ENCODE measurements around the gene OCIAD1. TPM values are rescaled to one million over a fixed set of nuclear protein-coding genes. Genes with fewer than 3 reads are reported as not detected.
"Not testable (repeated sequence)": the region's sequence is repeated elsewhere in the genome, so short reads cannot be mapped to it uniquely, and the experiment has no call there.

Gene OCIAD1
- total RNA-seq, 1 donor from 2014 or later, result 104 TPM

DNA sequence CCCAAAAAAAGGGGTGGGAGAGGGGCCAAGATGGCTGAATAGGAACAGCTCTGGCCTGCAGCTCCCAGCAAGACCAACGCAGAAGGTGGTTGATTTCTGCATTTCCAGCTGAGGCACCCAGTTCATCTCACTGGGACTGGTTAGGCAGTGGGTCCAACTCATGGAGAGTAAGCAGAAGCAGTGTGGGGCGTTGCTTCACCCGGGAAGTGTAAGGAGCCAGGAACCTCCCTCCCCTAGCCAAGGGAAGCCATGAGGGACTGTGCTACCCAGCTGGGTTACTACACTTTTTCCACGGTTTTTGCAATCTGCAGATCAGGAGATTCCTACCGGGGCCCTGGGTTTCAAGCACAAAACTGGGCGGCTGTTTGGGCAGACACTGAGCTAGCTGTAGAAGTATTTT, 13.9 kb upstream of the OCIAD1 start:
- ChIA-PET CTCF (no interaction called here), POLR2A (no interaction called here)
- DNase-seq (no peak), ATAC-seq (ENCODE audit: low read depth) (no peak)
- TF ChIP-seq, protein P1, sequence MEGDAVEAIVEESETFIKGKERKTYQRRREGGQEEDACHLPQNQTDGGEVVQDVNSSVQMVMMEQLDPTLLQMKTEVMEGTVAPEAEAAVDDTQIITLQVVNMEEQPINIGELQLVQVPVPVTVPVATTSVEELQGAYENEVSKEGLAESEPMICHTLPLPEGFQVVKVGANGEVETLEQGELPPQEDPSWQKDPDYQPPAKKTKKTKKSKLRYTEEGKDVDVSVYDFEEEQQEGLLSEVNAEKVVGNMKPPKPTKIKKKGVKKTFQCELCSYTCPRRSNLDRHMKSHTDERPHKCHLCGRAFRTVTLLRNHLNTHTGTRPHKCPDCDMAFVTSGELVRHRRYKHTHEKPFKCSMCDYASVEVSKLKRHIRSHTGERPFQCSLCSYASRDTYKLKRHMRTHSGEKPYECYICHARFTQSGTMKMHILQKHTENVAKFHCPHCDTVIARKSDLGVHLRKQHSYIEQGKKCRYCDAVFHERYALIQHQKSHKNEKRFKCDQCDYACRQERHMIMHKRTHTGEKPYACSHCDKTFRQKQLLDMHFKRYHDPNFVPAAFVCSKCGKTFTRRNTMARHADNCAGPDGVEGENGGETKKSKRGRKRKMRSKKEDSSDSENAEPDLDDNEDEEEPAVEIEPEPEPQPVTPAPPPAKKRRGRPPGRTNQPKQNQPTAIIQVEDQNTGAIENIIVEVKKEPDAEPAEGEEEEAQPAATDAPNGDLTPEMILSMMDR (IDR thresholded peaks at IDR 0.05), result no peak
- Mint-ChIP-seq H3K9me3 (no peaks in the 10 kb centered on the region), H3K27ac (no peak overlapping the region), H3K36me3 (ENCODE audit: low read depth) (no peaks in the 10 kb centered on the region), H3K4me1 (peaks cover 35% of the 10 kb centered on the region), H3K27me3 (no peaks in the 10 kb centered on the region), H3K4me3 (no peak overlapping the region)
- intact Hi-C loops (cut with micrococcal nuclease), result no loop called here

DNA sequence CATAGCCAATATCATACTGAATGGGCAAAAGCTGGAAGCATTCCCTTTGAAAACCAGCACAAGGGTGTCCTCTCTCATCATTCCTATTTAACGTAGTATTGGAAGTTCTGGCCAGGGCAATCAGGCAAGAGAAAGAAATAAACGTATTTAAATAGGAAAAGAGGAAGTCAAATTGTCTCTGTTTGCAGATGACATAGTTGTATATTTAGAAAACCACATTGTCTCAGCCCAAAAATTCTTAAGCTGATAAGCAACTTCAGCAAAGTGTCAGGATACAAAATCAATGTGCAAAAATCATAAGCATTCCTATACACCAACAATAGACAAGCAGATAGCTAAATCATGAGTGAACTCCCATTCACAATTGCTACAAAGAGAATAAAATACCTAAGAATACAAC, 9.5 kb upstream of the OCIAD1 start:
- POLR2A ChIA-PET; H3K27ac Mint-ChIP-seq; H3K36me3 Mint-ChIP-seq (ENCODE audit: low read depth); H3K27me3 Mint-ChIP-seq; intact Hi-C loops (cut with micrococcal nuclease); H3K9me3 Mint-ChIP-seq; CTCF ChIA-PET; DNase-seq; ATAC-seq (ENCODE audit: low read depth); H3K4me3 Mint-ChIP-seq: not testable (repeated sequence)
- peaks cover 19% of the 10 kb centered on the region for H3K4me1 Mint-ChIP-seq

DNA sequence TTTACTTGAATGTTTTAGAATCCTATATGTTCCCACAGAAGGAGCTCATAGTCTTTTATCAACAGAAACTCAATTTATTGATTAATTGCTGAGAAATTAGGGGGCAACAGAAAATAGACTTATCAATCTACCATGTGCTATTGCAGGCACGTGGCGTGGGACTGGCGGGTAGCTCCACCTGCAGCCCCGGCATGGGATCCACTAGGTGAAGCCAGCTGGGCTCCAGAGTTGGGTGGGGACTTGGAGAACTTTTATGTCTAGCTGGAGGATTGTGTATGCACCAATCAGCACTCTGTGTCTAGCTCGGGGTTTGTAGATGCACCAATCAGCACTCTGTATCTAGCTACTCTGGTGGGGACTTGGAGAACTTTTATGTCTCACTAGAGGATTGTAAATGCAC, 3.3 kb upstream of the OCIAD1 start:
- intact Hi-C loops (cut with micrococcal nuclease), result no loop called here
- H3K27me3 Mint-ChIP-seq, result no peaks in the 10 kb centered on the region
- H3K4me3 Mint-ChIP-seq, result no peak overlapping the region
- CTCF ChIA-PET, result no interaction called here
- ATAC-seq (ENCODE audit: low read depth) (no peak), DNase-seq (no peak)
- no peak overlapping the region for H3K27ac Mint-ChIP-seq
- peaks cover 11% of the 10 kb centered on the region for H3K36me3 Mint-ChIP-seq (ENCODE audit: low read depth)
- POLR2A ChIA-PET, result interaction anchor here (0.7 to 1.8 kb wide), 2 partner anchors 20 to 47 kb away, joined by 3 to 9 read pairs; partner anchors contain the start of gene FRYL
- H3K9me3 Mint-ChIP-seq, result no peaks in the 10 kb centered on the region
- TF ChIP-seq, protein P1 (IDR thresholded peaks at IDR 0.05), result no peak
- peaks cover 22% of the 10 kb centered on the region for H3K4me1 Mint-ChIP-seq

DNA sequence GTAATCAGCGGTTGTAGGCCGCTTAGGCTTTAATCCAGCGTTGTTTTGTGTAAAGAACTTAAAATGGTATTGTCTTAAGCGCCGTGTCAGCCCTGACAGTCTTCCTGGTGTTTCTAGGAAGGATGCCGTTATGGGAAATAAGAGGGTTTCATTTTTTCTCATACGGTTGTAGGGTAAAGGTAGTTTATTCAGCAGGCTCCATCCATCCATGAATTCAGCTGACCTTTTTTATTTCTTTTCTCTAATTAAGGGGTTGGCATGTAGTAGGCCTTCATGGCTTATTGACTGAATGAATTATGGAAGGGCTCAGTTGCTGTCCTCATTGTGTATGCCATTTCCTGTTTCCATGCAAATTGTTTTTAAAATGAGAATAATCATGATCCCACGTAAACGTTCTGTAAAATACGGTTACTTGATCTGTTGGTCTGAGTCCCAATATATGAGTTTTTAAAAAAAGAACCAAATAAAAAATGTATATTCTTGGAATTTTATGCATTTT, 693 bp downstream of the OCIAD1 start:
- ChIA-PET CTCF (no interaction called here), POLR2A (interaction anchor here (1.4 to 2.9 kb wide), 3 partner anchors 16 to 489 kb away, joined by 3 to 38 read pairs (median 5); partner anchors contain the start of gene FRYL)
- H3K4me3 Mint-ChIP-seq, result peak overlapping the region; percentile 100
- DNase-seq (no peak), ATAC-seq (ENCODE audit: low read depth) (no peak)
- peak overlapping the region; percentile 100 for H3K27ac Mint-ChIP-seq
- H3K27me3 Mint-ChIP-seq, result no peaks in the 10 kb centered on the region
- intact Hi-C loops (cut with micrococcal nuclease), result loop anchor here (1.0 to 10.0 kb wide), 8 partner anchors 51 to 1369 kb away; partner anchors contain the start of genes COMMD8, FRYL, NFXL1 and OCIAD2
- H3K36me3 Mint-ChIP-seq (ENCODE audit: low read depth), result peaks cover 39% of the 10 kb centered on the region
- peaks cover 28% of the 10 kb centered on the region for H3K4me1 Mint-ChIP-seq
- TF ChIP-seq, protein P1 (IDR thresholded peaks at IDR 0.05), result no peak
- H3K9me3 Mint-ChIP-seq, result no peaks in the 10 kb centered on the region

DNA sequence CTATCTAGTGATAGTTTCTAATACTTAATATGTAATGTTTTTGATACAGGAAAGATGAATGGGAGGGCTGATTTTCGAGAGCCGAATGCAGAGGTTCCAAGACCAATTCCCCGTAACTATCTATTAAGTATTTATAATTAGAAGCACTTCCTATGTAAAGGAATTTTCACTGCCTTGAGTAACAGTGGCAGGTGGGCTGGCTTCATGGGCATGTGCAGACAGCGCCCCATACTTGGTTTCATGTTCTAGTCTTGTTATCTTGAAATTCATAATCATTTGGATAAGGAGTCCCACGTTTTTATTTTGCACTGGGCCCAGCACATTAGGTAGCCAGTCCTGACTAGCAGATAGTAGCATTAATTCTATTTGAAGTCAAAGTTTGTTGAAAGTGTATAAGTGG, 1.7 kb downstream of the OCIAD1 start:
- CTCF ChIA-PET, result no interaction called here
- Mint-ChIP-seq H3K36me3 (ENCODE audit: low read depth) (peaks cover 44% of the 10 kb centered on the region), H3K4me1 (peaks cover 28% of the 10 kb centered on the region), H3K9me3 (no peaks in the 10 kb centered on the region), H3K27ac (no peak overlapping the region), H3K4me3 (peak overlapping the region; percentile 11), H3K27me3 (no peaks in the 10 kb centered on the region)
- POLR2A ChIA-PET, result interaction anchor here (1.4 to 2.9 kb wide), 3 partner anchors 17 to 490 kb away, joined by 3 to 38 read pairs (median 5); partner anchors contain the start of gene FRYL
- TF ChIP-seq, protein P1 (IDR thresholded peaks at IDR 0.05), result no peak
- DNase-seq (no peak), ATAC-seq (ENCODE audit: low read depth) (no peak)
- intact Hi-C loops (cut with micrococcal nuclease), result loop anchor here (5.0 to 10.0 kb wide), 2 partner anchors 148 to 565 kb away; partner anchors contain the start of gene TEC

Measured in activated B cell treated with CpG ODN at 0.5 μM for 24 hours (primary cell).